Body of pancreas (tissue), 4 donors: ENCODE data around the gene DUS3L. TPM values are rescaled to one million over a fixed set of nuclear protein-coding genes. Genes with fewer than 3 reads are reported as not detected.

ENCODE experiments used
- ATAC-seq: fragments of 150-250 bp; one replicate; pipeline ENCODE4 v1.9.1; 2016
- DNase-seq, 4 donors: peaks; one replicate each; pipeline ENCODE4 v3.0.0-alpha.2; 2019
- H3K27ac ChIP-seq, 4 donors: fragments of 200-600 bp; sonication (generic); 1 replicate in 3 of 4; 2 replicates in 1 of 4; pipeline versions ENCODE4 v1.5.1 to v1.6.1; 2016 to 2019; ENCODE audit warnings: mild to moderate bottlenecking in 1 of 4, mixed read lengths in 1 of 4, moderate library complexity in 1 of 4
- H3K27me3 ChIP-seq, 2 donors: fragments of 200-600 bp; sonication (generic); one replicate each; pipeline ENCODE4 v1.6.0; 2016; ENCODE audit warnings: mild to moderate bottlenecking in 1 of 2
- H3K36me3 ChIP-seq, 2 donors: fragments of 200-600 bp; sonication (generic); replicated peaks in 1 of 2; 2 replicates each; pipeline ENCODE4 v1.5.1; 2016; ENCODE audit warnings: low read depth in 2 of 2; ENCODE audit not compliant: insufficient read depth in 1 of 2
- H3K4me1 ChIP-seq: fragments of 200-600 bp; sonication (generic); one replicate; pipeline ENCODE4 v1.6.0; 2016
- H3K4me3 ChIP-seq, 2 donors: fragments of 200-600 bp; sonication (generic); 1 replicate in 1 of 2; 2 replicates in 1 of 2; pipeline ENCODE4 v1.5.1; 2016 to 2019
- H3K9me3 ChIP-seq, 3 donors: fragments of 200-600 bp; sonication (generic); 1 replicate in 2 of 3; 2 replicates in 1 of 3; pipeline ENCODE4 v1.5.1; 2016
- POLR2A ChIP-seq, 3 donors: fragments of 450-650 bp; IDR thresholded peaks; one replicate each; pipeline ENCODE4 v1.6.1; 2016; ENCODE audit warnings: antibody characterized with exemption in 3 of 3, mild to moderate bottlenecking in 2 of 3
- WGBS, 2 donors: methylation state at CpG; one replicate each; pipeline ENCODE4 v1.1.5; 2017; 5-methylcytosine and 5-hydroxymethylcytosine counted together
- intact Hi-C: fragments of 100-400 bp; cut with DNase I; formaldehyde crosslinking; loops from one replicate; pipeline ENCODE4 v1.15.1; 2023
- total RNA-seq, 2 donors: library from RNA; depleted of rRNA; stranded (reverse); fragments of >200 nt; gene quantifications; one replicate each; pipeline ENCODE4 v1.1.0, GENCODE V29; 2016
- TF ChIP-seq, protein P1 (sequence below), 7 experiments: fragments of 450-650 bp in 4 of 7; fragments of 200-600 bp in 3 of 7; sonication (generic) in 3 of 7; IDR thresholded peaks; one replicate each; pipeline ENCODE4 v1.5.1; 2016 to 2019; ENCODE audit warnings: antibody characterized with exemption in 7 of 7

DUS3L gene
- total RNA-seq, 2 donors from 2014 or later, result 28.0 to 39.6 TPM

DNA sequence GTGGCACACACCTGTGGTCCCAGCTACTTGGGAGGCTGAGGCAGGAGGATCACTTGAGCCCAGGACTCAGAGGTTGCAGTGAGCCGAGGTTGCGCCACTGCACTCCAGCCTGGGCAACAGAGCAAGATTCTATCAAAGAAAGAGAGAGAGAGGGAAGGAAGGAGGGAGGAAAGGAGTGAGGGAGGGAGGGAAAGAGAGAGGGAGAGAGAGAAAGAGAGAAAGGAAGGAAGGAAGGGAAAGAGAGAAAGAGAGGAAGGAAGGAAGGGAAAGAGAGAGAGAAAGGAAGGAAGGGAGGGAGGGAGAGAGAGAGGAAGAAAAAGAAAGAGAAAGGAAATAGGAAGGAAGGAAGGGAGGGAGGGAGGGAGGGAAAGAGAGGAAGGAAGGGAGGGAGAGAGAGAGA is 26.3 kb upstream of the DUS3L start:
- Histone ChIP-seq H3K9me3 (no peaks in the 10 kb centered on the region), H3K4me3 (no peak overlapping the region), H3K36me3 (no peaks in the 10 kb centered on the region), H3K27ac (no peak overlapping the region), H3K27me3 (no peaks in the 10 kb centered on the region), H3K4me1 (peaks cover 14% of the 10 kb centered on the region)
- intact Hi-C loops, result no loop called here
- DNase-seq (no peak), ATAC-seq (no peak)
- TF ChIP-seq, protein P1, sequence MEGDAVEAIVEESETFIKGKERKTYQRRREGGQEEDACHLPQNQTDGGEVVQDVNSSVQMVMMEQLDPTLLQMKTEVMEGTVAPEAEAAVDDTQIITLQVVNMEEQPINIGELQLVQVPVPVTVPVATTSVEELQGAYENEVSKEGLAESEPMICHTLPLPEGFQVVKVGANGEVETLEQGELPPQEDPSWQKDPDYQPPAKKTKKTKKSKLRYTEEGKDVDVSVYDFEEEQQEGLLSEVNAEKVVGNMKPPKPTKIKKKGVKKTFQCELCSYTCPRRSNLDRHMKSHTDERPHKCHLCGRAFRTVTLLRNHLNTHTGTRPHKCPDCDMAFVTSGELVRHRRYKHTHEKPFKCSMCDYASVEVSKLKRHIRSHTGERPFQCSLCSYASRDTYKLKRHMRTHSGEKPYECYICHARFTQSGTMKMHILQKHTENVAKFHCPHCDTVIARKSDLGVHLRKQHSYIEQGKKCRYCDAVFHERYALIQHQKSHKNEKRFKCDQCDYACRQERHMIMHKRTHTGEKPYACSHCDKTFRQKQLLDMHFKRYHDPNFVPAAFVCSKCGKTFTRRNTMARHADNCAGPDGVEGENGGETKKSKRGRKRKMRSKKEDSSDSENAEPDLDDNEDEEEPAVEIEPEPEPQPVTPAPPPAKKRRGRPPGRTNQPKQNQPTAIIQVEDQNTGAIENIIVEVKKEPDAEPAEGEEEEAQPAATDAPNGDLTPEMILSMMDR (IDR thresholded peaks at IDR 0.05), result no peak
- no peak for TF ChIP-seq POLR2A (IDR thresholded peaks at IDR 0.05)
- 90 to 94% methylated on average over 2 of the region's 2 CpGs for WGBS, 2 donors

DNA sequence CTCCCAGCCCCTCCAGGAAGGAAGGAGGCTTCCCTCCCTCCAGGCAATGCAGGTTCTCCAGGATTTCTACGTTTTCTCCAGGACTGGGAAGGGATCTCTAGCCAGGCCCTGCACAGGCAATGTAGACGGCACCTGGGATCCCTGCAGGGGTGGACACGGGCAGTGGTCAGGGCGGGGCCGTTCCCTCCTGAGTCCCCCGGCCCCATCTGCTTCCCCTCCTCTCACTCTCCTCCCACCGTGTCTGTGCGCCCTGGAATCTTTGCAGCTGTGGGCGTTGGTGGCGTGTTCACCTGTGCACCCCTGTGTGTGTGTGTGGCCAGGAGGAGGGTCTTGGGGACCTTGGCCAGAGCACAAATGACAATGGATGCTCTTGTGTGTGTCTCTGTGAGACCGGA is 23.9 kb upstream of the DUS3L start:
- H3K9me3 ChIP-seq, result no peaks in the 10 kb centered on the region
- no peaks in the 10 kb centered on the region for H3K36me3 ChIP-seq
- TF ChIP-seq, protein P1 (IDR thresholded peaks at IDR 0.05), result no peak
- no peak for TF ChIP-seq POLR2A (IDR thresholded peaks at IDR 0.05)
- no peak overlapping the region for H3K4me3 ChIP-seq
- H3K27ac ChIP-seq, result no peak overlapping the region
- WGBS, 2 donors, result 72 to 80% methylated on average over 8 to 10 of the region's 11 CpGs
- DNase-seq, result no peak
- intact Hi-C loops, result no loop called here
- ATAC-seq, result no peak
- H3K4me1 ChIP-seq, result peaks cover 5% of the 10 kb centered on the region
- H3K27me3 ChIP-seq, result no peaks in the 10 kb centered on the region

DNA sequence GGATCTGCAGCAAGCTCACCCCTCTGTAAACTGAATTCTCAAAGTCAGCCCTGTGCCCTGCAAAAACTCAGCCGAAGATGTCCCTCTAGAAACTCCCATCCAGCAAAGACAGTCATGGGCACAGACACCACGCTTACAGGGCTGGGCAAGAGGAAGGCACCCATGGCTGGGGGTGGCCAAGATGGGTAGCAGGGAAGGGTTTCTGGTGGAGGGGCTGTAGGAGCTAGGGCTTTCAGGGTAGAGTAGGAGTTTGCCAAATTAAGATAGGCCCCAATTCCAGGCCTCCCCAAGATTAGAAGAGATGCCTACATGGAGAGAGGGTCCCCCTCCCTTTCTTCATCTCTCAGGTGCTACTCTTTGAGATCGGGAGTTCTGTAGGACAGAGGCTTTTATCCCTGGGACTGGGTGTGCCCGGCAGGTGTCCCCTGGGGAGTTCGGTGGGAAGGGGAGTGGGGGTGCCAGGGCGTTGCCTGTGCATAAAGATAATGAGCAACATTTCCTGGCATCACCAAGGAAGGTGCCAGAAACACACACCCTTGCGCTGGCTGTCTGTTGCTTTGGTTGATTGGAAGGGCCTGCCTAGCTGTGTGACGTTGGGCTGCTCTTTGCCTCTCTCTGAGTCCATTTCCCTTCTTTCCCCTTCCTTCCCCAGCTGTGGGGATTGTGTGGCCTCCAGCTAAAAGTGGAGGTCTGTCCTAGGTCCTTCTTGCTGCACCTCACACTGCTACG is 23.3 kb upstream of the DUS3L start:
- ATAC-seq, result no peak

DNA sequence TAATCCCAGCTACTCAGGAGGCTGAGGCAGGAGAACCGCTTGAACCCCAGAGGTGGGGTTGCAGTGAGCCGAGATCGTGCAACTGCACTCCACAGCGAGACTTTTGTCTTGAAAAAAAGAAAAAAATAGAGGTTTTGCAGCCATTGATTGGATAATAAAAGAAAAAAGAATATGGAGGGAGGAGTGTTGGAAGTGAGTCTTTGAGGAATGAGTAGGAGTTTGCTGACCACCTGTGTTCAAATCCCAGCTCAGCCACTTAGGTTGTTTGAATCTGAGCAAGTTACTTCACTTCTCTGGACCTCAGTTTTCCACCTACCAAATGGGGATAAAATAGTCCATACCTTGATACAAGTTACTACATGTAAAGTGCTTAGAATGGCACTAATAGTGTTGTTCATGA is 20.2 kb upstream of the DUS3L start:
- no peaks in the 10 kb centered on the region for H3K9me3 ChIP-seq
- H3K4me3 ChIP-seq, result no peak overlapping the region
- DNase-seq (no peak), ATAC-seq (no peak)
- no peak overlapping the region for H3K27ac ChIP-seq
- intact Hi-C loops, result no loop called here
- WGBS, 2 donors, result 96 to 100% methylated on average over 4 of the region's 4 CpGs
- peaks cover 6% of the 10 kb centered on the region for H3K4me1 ChIP-seq
- TF ChIP-seq, protein P1 (IDR thresholded peaks at IDR 0.05), result no peak
- no peak for TF ChIP-seq POLR2A (IDR thresholded peaks at IDR 0.05)
- no peaks in the 10 kb centered on the region for H3K27me3 ChIP-seq
- no peaks in the 10 kb centered on the region for H3K36me3 ChIP-seq

More for the DNA sequence above, 23.3 kb upstream of the DUS3L start:
- Histone ChIP-seq H3K9me3 (no peaks in the 10 kb centered on the region), H3K4me1 (peaks cover 5% of the 10 kb centered on the region), H3K36me3 (no peaks in the 10 kb centered on the region), H3K27me3 (no peaks in the 10 kb centered on the region), H3K27ac (no peak overlapping the region), H3K4me3 (no peak overlapping the region)
- intact Hi-C loops, result no loop called here
- 76 to 83% methylated on average over 5 to 9 of the region's 9 CpGs for WGBS, 2 donors
- DNase-seq, result no peak
- TF ChIP-seq, protein P1 (IDR thresholded peaks at IDR 0.05), result no peak
- TF ChIP-seq POLR2A (IDR thresholded peaks at IDR 0.05), result no peak

DNA sequence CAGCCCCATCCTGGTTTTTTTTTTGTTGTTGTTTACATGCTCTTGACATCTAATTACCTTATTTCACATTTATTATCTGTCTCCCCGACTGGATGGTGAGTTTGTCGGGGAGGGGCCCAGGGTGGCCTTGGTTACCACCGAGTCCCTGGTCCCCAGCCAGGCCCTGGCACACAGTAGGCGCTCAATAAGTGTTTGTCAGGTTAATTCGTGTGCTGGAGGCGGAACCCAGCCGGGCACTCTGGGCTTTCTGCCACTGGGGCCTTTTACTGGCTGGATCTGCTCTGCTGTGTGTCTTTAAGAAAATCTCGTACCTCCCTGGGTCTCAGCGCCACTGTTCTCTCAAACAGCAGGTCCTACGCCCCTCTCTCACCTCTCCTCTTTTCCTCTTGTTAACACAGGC is 18.5 kb upstream of the DUS3L start:
- no peaks in the 10 kb centered on the region for H3K9me3 ChIP-seq
- TF ChIP-seq POLR2A (IDR thresholded peaks at IDR 0.05), result no peak
- TF ChIP-seq, protein P1 (IDR thresholded peaks at IDR 0.05), result no peak
- DNase-seq (no peak), ATAC-seq (no peak)
- H3K27me3 ChIP-seq, result no peaks in the 10 kb centered on the region
- H3K27ac ChIP-seq, result no peak overlapping the region
- no peaks in the 10 kb centered on the region for H3K36me3 ChIP-seq
- 62 to 63% methylated on average over 10 of the region's 10 CpGs for WGBS, 2 donors
- no peak overlapping the region for H3K4me3 ChIP-seq
- H3K4me1 ChIP-seq, result peaks cover 16% of the 10 kb centered on the region
- intact Hi-C loops, result loop anchor here (5.0 kb wide), 1 partner anchor 83 kb away; no protein-coding TSS in a partner anchor
